ENCODE data around the gene ERN1.
"Not testable (repeated sequence)": the region's sequence is repeated elsewhere in the genome, so short reads cannot be mapped to it uniquely, and the experiment has no call there.

Gene ERN1

GRCh38 chr17:64022611-64023063 is 107.3 kb downstream of the ERN1 start:
- DNase-seq = no peak

GRCh38 chr17:64020056-64020766 is 109.7 kb downstream of the ERN1 start, which contains the start of gene ICAM2:
TSS of gene ICAM2 (minus strand) at chr17:64020633. CDS start at chr17:64006691, 13,942 bp downstream.
- peak; percentile 74 for DNase-seq

- DNase-seq = peak; percentile 34
Measured at GRCh38 chr17:64019551-64019961, 110.4 kb downstream of the ERN1 start.

GRCh38 chr17:64017381-64017980 is 112.5 kb downstream of the ERN1 start:
- DNase-seq = no peak

GRCh38 chr17:64016974-64017373 is 113.0 kb downstream of the ERN1 start:
- DNase-seq = no peak

- DNase-seq = no peak
Measured at GRCh38 chr17:64016231-64016784, 113.6 kb downstream of the ERN1 start.

GRCh38 chr17:64015447-64015846 is 114.5 kb downstream of the ERN1 start:
- no peak for DNase-seq

- DNase-seq = no peak
Measured at GRCh38 chr17:64009571-64010402, 120.2 kb downstream of the ERN1 start.

- DNase-seq = no peak
Measured at GRCh38 chr17:64008830-64009229, 121.1 kb downstream of the ERN1 start.

GRCh38 chr17:64008346-64008745 is 121.6 kb downstream of the ERN1 start:
- no peak for DNase-seq

- no peak for DNase-seq
Measured at GRCh38 chr17:64007838-64008282, 122.1 kb downstream of the ERN1 start.

GRCh38 chr17:64007089-64007837 is 122.7 kb downstream of the ERN1 start:
- not testable (repeated sequence) for DNase-seq

GRCh38 chr17:64006361-64007088 is 123.4 kb downstream of the ERN1 start:
- DNase-seq = no peak

- peak; percentile 45 for DNase-seq
Measured at GRCh38 chr17:64005734-64006167, 124.2 kb downstream of the ERN1 start.

- DNase-seq = no peak
Measured at GRCh38 chr17:64004903-64005733, 124.8 kb downstream of the ERN1 start.

- DNase-seq = no peak
Measured at GRCh38 chr17:64004218-64004770, 125.7 kb downstream of the ERN1 start.

GRCh38 chr17:64003526-64004121 is 126.3 kb downstream of the ERN1 start:
- DNase-seq = no peak

GRCh38 chr17:64002658-64003525 is 127.1 kb downstream of the ERN1 start:
- DNase-seq = no peak
